ENCODE measurements around the gene LRTM2.

- no peak for TF ChIP-seq CTCF (IDR thresholded peaks at IDR 0.05; ENCODE audit: poor library complexity, severe bottlenecking)
- no peak for TF ChIP-seq SMC3 (conservative IDR thresholded peaks at IDR 0.05; ENCODE audit: poor library complexity)
- TF ChIP-seq POLR2AphosphoS5 (IDR thresholded peaks at IDR 0.05), result no peak
- no peak for TF ChIP-seq EP300 (conservative IDR thresholded peaks at IDR 0.05; ENCODE audit: poor library complexity, severe bottlenecking)
- TF ChIP-seq, protein P1, sequence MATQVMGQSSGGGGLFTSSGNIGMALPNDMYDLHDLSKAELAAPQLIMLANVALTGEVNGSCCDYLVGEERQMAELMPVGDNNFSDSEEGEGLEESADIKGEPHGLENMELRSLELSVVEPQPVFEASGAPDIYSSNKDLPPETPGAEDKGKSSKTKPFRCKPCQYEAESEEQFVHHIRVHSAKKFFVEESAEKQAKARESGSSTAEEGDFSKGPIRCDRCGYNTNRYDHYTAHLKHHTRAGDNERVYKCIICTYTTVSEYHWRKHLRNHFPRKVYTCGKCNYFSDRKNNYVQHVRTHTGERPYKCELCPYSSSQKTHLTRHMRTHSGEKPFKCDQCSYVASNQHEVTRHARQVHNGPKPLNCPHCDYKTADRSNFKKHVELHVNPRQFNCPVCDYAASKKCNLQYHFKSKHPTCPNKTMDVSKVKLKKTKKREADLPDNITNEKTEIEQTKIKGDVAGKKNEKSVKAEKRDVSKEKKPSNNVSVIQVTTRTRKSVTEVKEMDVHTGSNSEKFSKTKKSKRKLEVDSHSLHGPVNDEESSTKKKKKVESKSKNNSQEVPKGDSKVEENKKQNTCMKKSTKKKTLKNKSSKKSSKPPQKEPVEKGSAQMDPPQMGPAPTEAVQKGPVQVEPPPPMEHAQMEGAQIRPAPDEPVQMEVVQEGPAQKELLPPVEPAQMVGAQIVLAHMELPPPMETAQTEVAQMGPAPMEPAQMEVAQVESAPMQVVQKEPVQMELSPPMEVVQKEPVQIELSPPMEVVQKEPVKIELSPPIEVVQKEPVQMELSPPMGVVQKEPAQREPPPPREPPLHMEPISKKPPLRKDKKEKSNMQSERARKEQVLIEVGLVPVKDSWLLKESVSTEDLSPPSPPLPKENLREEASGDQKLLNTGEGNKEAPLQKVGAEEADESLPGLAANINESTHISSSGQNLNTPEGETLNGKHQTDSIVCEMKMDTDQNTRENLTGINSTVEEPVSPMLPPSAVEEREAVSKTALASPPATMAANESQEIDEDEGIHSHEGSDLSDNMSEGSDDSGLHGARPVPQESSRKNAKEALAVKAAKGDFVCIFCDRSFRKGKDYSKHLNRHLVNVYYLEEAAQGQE (IDR thresholded peaks at IDR 0.05; ENCODE audit: borderline replicate concordance), result no peak
Measured at GRCh38 chr12:1807087-1807860, 13.1 kb upstream of the LRTM2 start.
